HCT116 (cell line): ENCODE measurements around the gene TRAPPC12. TPM values are rescaled to one million over a fixed set of nuclear protein-coding genes. Genes with fewer than 3 reads are reported as not detected.

Experiments
- ATAC-seq: fragments of 200-7000 bp; cut with Tn5 transposase; 2 replicates; pipeline ENCODE4 v1.9.1; 2020; ENCODE audit warnings: mild to moderate bottlenecking, moderate library complexity
- BruUV-seq: library from RNA; stranded (reverse); fragments of 400-500 nt; replicated peaks from 2 replicates; lab custom pipeline; 2021; lab: Mats Ljungman, UMichigan
- CTCF ChIA-PET: fragments of 300-600 bp; sonication (Branson Sonifier 250); formaldehyde crosslinking; loops from one replicate; lab custom pipeline; 2021; ENCODE audit warnings: antibody characterized with exemption; lab: Charles Lee
- POLR2A ChIA-PET: fragments of 300-600, 350-600 bp; sonication (Branson Sonifier 250); formaldehyde crosslinking; loops from one replicate; lab custom pipeline; 2021; ENCODE audit warnings: antibody characterized with exemption; lab: Charles Lee
- RAD21 ChIA-PET, 2 experiments: fragments of 300-600 bp; sonication (Branson Sonifier 250); formaldehyde crosslinking; loops; one replicate each; lab custom pipeline; 2023; ENCODE audit warnings: low total read pairs in 2 of 2; ENCODE audit not compliant: uncharacterized antibody in 2 of 2, unreplicated experiment in 2 of 2, low non-redundant PET in 1 of 2; lab: Charles Lee
- DNase-seq: peaks from one replicate; pipeline ENCODE4 v3.0.0-alpha.2; 2010; ENCODE audit warnings: low read depth, low spot score
- H2AFZ ChIP-seq: fragments of 200-600 bp; shearing (Covaris generic), sonication (generic); 2 replicates; pipeline ENCODE4 v1.6.1; 2017; ENCODE audit warnings: low read depth, mixed run types, mixed read lengths, antibody characterized with exemption, low read length; ENCODE audit not compliant: poor library complexity, severe bottlenecking
- H3K27ac ChIP-seq: 2 replicates; pipeline ENCODE4 v1.5.1; 2012; ENCODE audit warnings: low read depth, low read length
- H3K27me3 ChIP-seq: fragments of 200-600 bp; sonication (generic); 2 replicates; pipeline ENCODE4 v1.6.1; 2016; ENCODE audit warnings: mixed run types, low read length, mixed read lengths; ENCODE audit not compliant: insufficient read depth
- H3K36me3 ChIP-seq, 2 experiments: fragments of 200-500 bp in 1 of 2; fragments of 200-600 bp in 1 of 2; sonication (Bioruptor generic) in 1 of 2; sonication (generic) in 1 of 2; 2 replicates each; pipeline versions ENCODE4 v1.5.1 to v1.6.1; 2014 to 2016; ENCODE audit warnings: low read length in 2 of 2, inconsistent platforms in 1 of 2, mixed read lengths in 1 of 2, mixed run types in 1 of 2; ENCODE audit not compliant: insufficient read depth in 2 of 2, control insufficient read depth in 1 of 2
- H3K4me1 ChIP-seq, 2 experiments: fragments of 200-600 bp in 1 of 2; sonication (generic) in 1 of 2; 2 replicates each; pipeline versions ENCODE4 v1.5.1 to v1.6.1; 2012 to 2017; ENCODE audit warnings: low read length in 2 of 2, inconsistent platforms in 1 of 2, mild to moderate bottlenecking in 1 of 2, mixed read lengths in 1 of 2, mixed run types in 1 of 2, moderate library complexity in 1 of 2; ENCODE audit not compliant: insufficient read depth in 2 of 2, control insufficient read depth in 1 of 2
- H3K4me2 ChIP-seq: fragments of 200-600 bp; sonication (generic); 2 replicates; pipeline ENCODE4 v1.6.1; 2017; ENCODE audit warnings: mixed run types, low read length, mixed read lengths
- H3K4me3 ChIP-seq, 2 experiments: fragments of 200-600 bp in 1 of 2; sonication (generic) in 1 of 2; replicated peaks in 1 of 2; 2 replicates each; pipeline ENCODE4 v1.5.1; 2011 to 2016; ENCODE audit warnings: low read length in 2 of 2, control low read depth in 1 of 2, low read depth in 1 of 2, mild to moderate bottlenecking in 1 of 2, mixed read lengths in 1 of 2, mixed run types in 1 of 2
- H3K79me2 ChIP-seq: fragments of 200-600 bp; sonication (generic); 2 replicates; pipeline ENCODE4 v1.6.1; 2017; ENCODE audit warnings: mild to moderate bottlenecking, mixed run types, low read length, moderate library complexity, mixed read lengths; ENCODE audit not compliant: insufficient read depth
- H3K9ac ChIP-seq: fragments of 200-600 bp; sonication (generic); 2 replicates; pipeline ENCODE4 v1.6.1; 2016; ENCODE audit warnings: low read length, mixed read lengths
- H3K9me2 ChIP-seq: fragments of 200-600 bp; sonication (generic), shearing (Covaris generic); 2 replicates; pipeline ENCODE4 v1.6.1; 2017; ENCODE audit warnings: mixed run types, mild to moderate bottlenecking, moderate library complexity; ENCODE audit not compliant: insufficient read depth
- H3K9me3 ChIP-seq, 2 experiments: fragments of 200-500 bp in 1 of 2; fragments of 200-600 bp in 1 of 2; sonication (Bioruptor generic) in 1 of 2; sonication (generic) in 1 of 2; 2 replicates each; pipeline ENCODE4 v1.6.1; 2014 to 2017; ENCODE audit warnings: low read length in 2 of 2, mixed read lengths in 2 of 2, inconsistent platforms in 1 of 2, low read depth in 1 of 2, mild to moderate bottlenecking in 1 of 2, mixed run types in 1 of 2, moderate library complexity in 1 of 2; ENCODE audit not compliant: control insufficient read depth in 1 of 2, insufficient read depth in 1 of 2
- H4K20me1 ChIP-seq: fragments of 200-600 bp; sonication (generic), shearing (Covaris generic); 2 replicates; pipeline ENCODE4 v1.6.1; 2017; ENCODE audit warnings: mixed run types, mild to moderate bottlenecking, moderate library complexity; ENCODE audit not compliant: insufficient read depth
- CEBPB ChIP-seq: IDR thresholded peaks from 2 replicates; pipeline ENCODE4 v1.6.1; 2012; ENCODE audit warnings: low read depth
- ELF1 ChIP-seq: IDR thresholded peaks from 2 replicates; pipeline ENCODE4 v1.6.1; 2012; ENCODE audit warnings: low read depth, borderline replicate concordance
- EZH2 ChIP-seq: fragments of 200-600 bp; sonication (generic); IDR thresholded peaks from 2 replicates; pipeline ENCODE4 v1.6.1; 2017; ENCODE audit warnings: antibody characterized with exemption, mixed run types
- EZH2phosphoT487 ChIP-seq: fragments of 200-600 bp; IDR thresholded peaks from 2 replicates; pipeline ENCODE4 v1.6.1; 2018; ENCODE audit warnings: antibody characterized with exemption, borderline replicate concordance
- FOSL1 ChIP-seq: IDR thresholded peaks from 2 replicates; pipeline ENCODE4 v1.6.1; 2012; ENCODE audit warnings: low read depth
- JUND ChIP-seq: IDR thresholded peaks from 2 replicates; pipeline ENCODE4 v1.6.1; 2012
- SIN3A ChIP-seq: IDR thresholded peaks from 2 replicates; pipeline ENCODE4 v1.6.1; 2012; ENCODE audit warnings: low read depth
- TCF7L2 ChIP-seq: IDR thresholded peaks from 2 replicates; pipeline ENCODE4 v1.7.0; 2011; ENCODE audit warnings: borderline replicate concordance, inconsistent platforms; ENCODE audit not compliant: insufficient read depth, insufficient read length; ENCODE audit errors: extremely low read depth
- YY1 ChIP-seq: IDR thresholded peaks from 2 replicates; pipeline ENCODE4 v1.6.1; 2011; ENCODE audit warnings: low read length, low read depth, moderate library complexity, mild to moderate bottlenecking; ENCODE audit not compliant: insufficient replicate concordance; ENCODE audit errors: extremely low read depth
- ZNF274 ChIP-seq: fragments of 200-500 bp; sonication (Bioruptor generic); IDR thresholded peaks from 2 replicates; pipeline ENCODE4 v1.6.1; 2014; ENCODE audit warnings: mild to moderate bottlenecking, low read depth, low read length, inconsistent platforms
- intact Hi-C: fragments of 100-400 bp; cut with micrococcal nuclease; formaldehyde crosslinking; loops from 2 replicates; pipeline ENCODE4 v1.10.0; 2022
- total RNA-seq: library from RNA; stranded (reverse); gene quantifications from one replicate; pipeline ENCODE4 v1.2.1, GENCODE V29; 2021; ENCODE audit not compliant: unreplicated experiment
- TF ChIP-seq, protein P1 (sequence below): IDR thresholded peaks from 2 replicates; pipeline ENCODE4 v1.6.1; 2011; ENCODE audit warnings: mild to moderate bottlenecking, low read length, moderate library complexity; ENCODE audit not compliant: insufficient replicate concordance; ENCODE audit errors: extremely low read depth
- TF ChIP-seq, protein P2 (sequence below): IDR thresholded peaks from 2 replicates; pipeline ENCODE4 v1.6.1; 2012
- TF ChIP-seq, protein P3 (sequence below): IDR thresholded peaks from 2 replicates; pipeline ENCODE4 v1.6.1; 2012; ENCODE audit warnings: low read depth

The TRAPPC12 gene
- total RNA-seq, 1 experiment from 2014 or later, result 47.4 TPM

DNA sequence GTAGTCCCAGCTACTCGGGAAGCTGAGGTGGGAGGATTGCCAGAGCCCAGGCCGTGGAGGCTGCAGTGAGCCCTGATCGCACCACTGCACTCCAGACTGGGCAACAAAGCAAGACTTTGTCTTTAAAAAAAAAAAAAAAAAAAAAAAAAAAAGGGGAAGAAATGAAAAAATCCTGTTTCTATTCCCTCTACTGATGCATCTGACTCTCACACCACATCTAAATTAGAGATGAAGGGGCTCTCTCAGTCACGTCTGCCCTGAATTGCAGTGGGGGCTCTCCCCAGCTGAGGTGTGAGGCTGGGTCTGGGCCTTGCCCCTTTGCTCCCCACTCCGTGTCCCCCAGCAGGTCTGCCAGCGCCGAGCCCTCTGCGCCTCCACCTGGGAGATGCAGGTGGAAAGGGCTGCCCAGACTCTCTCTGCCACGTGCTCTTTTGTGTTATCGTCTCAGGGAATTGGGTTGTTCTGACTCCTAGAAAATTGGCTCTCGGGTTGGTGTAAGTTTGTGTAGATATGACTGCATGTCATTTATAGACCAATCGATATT lies 30.2 kb downstream of the TRAPPC12 start:
- no peak for TF ChIP-seq TCF7L2
- TF ChIP-seq CEBPB, result no peak
- TF ChIP-seq YY1, result no peak
- TF ChIP-seq, protein P1, sequence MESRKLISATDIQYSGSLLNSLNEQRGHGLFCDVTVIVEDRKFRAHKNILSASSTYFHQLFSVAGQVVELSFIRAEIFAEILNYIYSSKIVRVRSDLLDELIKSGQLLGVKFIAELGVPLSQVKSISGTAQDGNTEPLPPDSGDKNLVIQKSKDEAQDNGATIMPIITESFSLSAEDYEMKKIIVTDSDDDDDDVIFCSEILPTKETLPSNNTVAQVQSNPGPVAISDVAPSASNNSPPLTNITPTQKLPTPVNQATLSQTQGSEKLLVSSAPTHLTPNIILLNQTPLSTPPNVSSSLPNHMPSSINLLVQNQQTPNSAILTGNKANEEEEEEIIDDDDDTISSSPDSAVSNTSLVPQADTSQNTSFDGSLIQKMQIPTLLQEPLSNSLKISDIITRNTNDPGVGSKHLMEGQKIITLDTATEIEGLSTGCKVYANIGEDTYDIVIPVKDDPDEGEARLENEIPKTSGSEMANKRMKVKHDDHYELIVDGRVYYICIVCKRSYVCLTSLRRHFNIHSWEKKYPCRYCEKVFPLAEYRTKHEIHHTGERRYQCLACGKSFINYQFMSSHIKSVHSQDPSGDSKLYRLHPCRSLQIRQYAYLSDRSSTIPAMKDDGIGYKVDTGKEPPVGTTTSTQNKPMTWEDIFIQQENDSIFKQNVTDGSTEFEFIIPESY, result no peak
- TF ChIP-seq EZH2, result no peak
- TF ChIP-seq, protein P2, sequence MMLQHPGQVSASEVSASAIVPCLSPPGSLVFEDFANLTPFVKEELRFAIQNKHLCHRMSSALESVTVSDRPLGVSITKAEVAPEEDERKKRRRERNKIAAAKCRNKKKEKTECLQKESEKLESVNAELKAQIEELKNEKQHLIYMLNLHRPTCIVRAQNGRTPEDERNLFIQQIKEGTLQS, result no peak
- no peak for TF ChIP-seq JUND
- no peak for TF ChIP-seq ZNF274
- no peak for TF ChIP-seq EZH2phosphoT487
- no peak for TF ChIP-seq SIN3A
- no peak for TF ChIP-seq FOSL1
- TF ChIP-seq ELF1, result no peak
- TF ChIP-seq, protein P3, sequence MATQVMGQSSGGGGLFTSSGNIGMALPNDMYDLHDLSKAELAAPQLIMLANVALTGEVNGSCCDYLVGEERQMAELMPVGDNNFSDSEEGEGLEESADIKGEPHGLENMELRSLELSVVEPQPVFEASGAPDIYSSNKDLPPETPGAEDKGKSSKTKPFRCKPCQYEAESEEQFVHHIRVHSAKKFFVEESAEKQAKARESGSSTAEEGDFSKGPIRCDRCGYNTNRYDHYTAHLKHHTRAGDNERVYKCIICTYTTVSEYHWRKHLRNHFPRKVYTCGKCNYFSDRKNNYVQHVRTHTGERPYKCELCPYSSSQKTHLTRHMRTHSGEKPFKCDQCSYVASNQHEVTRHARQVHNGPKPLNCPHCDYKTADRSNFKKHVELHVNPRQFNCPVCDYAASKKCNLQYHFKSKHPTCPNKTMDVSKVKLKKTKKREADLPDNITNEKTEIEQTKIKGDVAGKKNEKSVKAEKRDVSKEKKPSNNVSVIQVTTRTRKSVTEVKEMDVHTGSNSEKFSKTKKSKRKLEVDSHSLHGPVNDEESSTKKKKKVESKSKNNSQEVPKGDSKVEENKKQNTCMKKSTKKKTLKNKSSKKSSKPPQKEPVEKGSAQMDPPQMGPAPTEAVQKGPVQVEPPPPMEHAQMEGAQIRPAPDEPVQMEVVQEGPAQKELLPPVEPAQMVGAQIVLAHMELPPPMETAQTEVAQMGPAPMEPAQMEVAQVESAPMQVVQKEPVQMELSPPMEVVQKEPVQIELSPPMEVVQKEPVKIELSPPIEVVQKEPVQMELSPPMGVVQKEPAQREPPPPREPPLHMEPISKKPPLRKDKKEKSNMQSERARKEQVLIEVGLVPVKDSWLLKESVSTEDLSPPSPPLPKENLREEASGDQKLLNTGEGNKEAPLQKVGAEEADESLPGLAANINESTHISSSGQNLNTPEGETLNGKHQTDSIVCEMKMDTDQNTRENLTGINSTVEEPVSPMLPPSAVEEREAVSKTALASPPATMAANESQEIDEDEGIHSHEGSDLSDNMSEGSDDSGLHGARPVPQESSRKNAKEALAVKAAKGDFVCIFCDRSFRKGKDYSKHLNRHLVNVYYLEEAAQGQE, result no peak
- intact Hi-C loops, result no loop called here
- no peaks in the 10 kb centered on the region for H3K9me3 ChIP-seq
- ChIA-PET CTCF (no interaction called here), RAD21 (no interaction called here), POLR2A (no interaction called here)
- H3K4me2 ChIP-seq, result no peak overlapping the region
- no peaks in the 10 kb centered on the region for H3K27me3 ChIP-seq
- BruUV-seq, result no TSS peak
- H3K4me3 ChIP-seq, result no peak overlapping the region
- peaks cover 0 to 6% of the 10 kb centered on the region in 2 experiments; a peak in 2 of 4 replicates for H3K36me3 ChIP-seq
- no peak overlapping the region for H3K9ac ChIP-seq
- DNase-seq, result no peak
- no peaks in the 10 kb centered on the region for H3K9me2 ChIP-seq
- no peaks in the 10 kb centered on the region for H4K20me1 ChIP-seq
- H3K4me1 ChIP-seq, result no peaks in the 10 kb centered on the region
- no peak overlapping the region for H2AFZ ChIP-seq
- H3K27ac ChIP-seq, result no peak overlapping the region
- ATAC-seq, result no peak
- peaks cover 17% of the 10 kb centered on the region; the same call in 1 of the 2 replicates for H3K79me2 ChIP-seq
